H9 (cell line): ENCODE results near the gene UBASH3A. TPM values are rescaled to one million over a fixed set of nuclear protein-coding genes. Genes with fewer than 3 reads are reported as not detected.

Experiments
- DNase-seq: peaks from one replicate; pipeline ENCODE4 v3.0.0-alpha.2; 2017
- H2AFZ ChIP-seq: one replicate; pipeline ENCODE4 v1.6.1; 2013; ENCODE audit warnings: mild to moderate bottlenecking, low read length, control low read depth, moderate library complexity
- H2AK5ac ChIP-seq: 2 replicates; pipeline ENCODE4 v1.6.1; 2013; ENCODE audit warnings: low read length, control low read depth, mixed read lengths; ENCODE audit not compliant: insufficient read length
- H2BK120ac ChIP-seq: one replicate; pipeline ENCODE4 v1.6.1; 2013; ENCODE audit warnings: low read depth, mild to moderate bottlenecking, low read length, control low read depth, inconsistent platforms; ENCODE audit not compliant: poor library complexity, severe bottlenecking
- H2BK12ac ChIP-seq: 2 replicates; pipeline ENCODE4 v1.6.1; 2013; ENCODE audit warnings: low read length, control low read depth, mixed read lengths, low read depth; ENCODE audit not compliant: insufficient read length
- H2BK15ac ChIP-seq: 2 replicates; pipeline ENCODE4 v1.6.1; 2013; ENCODE audit warnings: low read depth, low read length, control low read depth
- H2BK20ac ChIP-seq: one replicate; pipeline ENCODE4 v1.6.1; 2013; ENCODE audit warnings: low read depth, mild to moderate bottlenecking, low read length, control low read depth, inconsistent platforms; ENCODE audit not compliant: poor library complexity, severe bottlenecking
- H2BK5ac ChIP-seq: 2 replicates; pipeline ENCODE4 v1.6.1; 2013; ENCODE audit warnings: low read length, control low read depth, mixed read lengths; ENCODE audit not compliant: insufficient read length
- H3K14ac ChIP-seq: 2 replicates; pipeline ENCODE4 v1.6.1; 2013; ENCODE audit warnings: low read length, control low read depth; ENCODE audit not compliant: insufficient read depth
- H3K18ac ChIP-seq: 2 replicates; pipeline ENCODE4 v1.6.1; 2013; ENCODE audit warnings: low read depth, mild to moderate bottlenecking, mixed read lengths, low read length, control low read depth; ENCODE audit not compliant: insufficient read length
- H3K23ac ChIP-seq: 2 replicates; pipeline ENCODE4 v1.6.1; 2013; ENCODE audit warnings: low read length, control low read depth, mixed read lengths, low read depth; ENCODE audit not compliant: insufficient read length
- H3K23me2 ChIP-seq: 2 replicates; pipeline ENCODE4 v1.6.1; 2013; ENCODE audit warnings: low read depth, mild to moderate bottlenecking, mixed read lengths, low read length, control low read depth; ENCODE audit not compliant: insufficient read length, poor library complexity, severe bottlenecking
- H3K27ac ChIP-seq: 2 replicates; pipeline ENCODE4 v1.5.1; 2013; ENCODE audit warnings: low read length, control low read depth, mixed read lengths, low read depth; ENCODE audit not compliant: insufficient read length
- H3K27me3 ChIP-seq: 2 replicates; pipeline ENCODE4 v1.6.1; 2013; ENCODE audit warnings: low read length, control low read depth, inconsistent platforms; ENCODE audit not compliant: insufficient read depth
- H3K4ac ChIP-seq: 2 replicates; pipeline ENCODE4 v1.6.1; 2013; ENCODE audit warnings: low read depth, mild to moderate bottlenecking, control low read depth, inconsistent platforms, low read length, moderate library complexity
- H3K4me1 ChIP-seq: 2 replicates; pipeline ENCODE4 v1.6.1; 2013; ENCODE audit warnings: low read length, control low read depth, inconsistent platforms; ENCODE audit not compliant: insufficient read depth
- H3K4me2 ChIP-seq: 2 replicates; pipeline ENCODE4 v1.6.1; 2013; ENCODE audit warnings: low read length, control low read depth, mixed read lengths; ENCODE audit not compliant: insufficient read length, insufficient read depth
- H3K56ac ChIP-seq: 2 replicates; pipeline ENCODE4 v1.6.1; 2013; ENCODE audit warnings: low read depth, mild to moderate bottlenecking, mixed read lengths, low read length, control low read depth; ENCODE audit not compliant: insufficient read length
- H3K79me1 ChIP-seq: 2 replicates; pipeline ENCODE4 v1.6.1; 2013; ENCODE audit warnings: low read depth, mild to moderate bottlenecking, moderate library complexity, low read length, control low read depth, inconsistent platforms; ENCODE audit not compliant: insufficient read depth, poor library complexity, severe bottlenecking
- H3K79me2 ChIP-seq: 2 replicates; pipeline ENCODE4 v1.6.1; 2013; ENCODE audit warnings: low read length, control low read depth, inconsistent platforms; ENCODE audit not compliant: insufficient read depth
- H3K9ac ChIP-seq: 2 replicates; pipeline ENCODE4 v1.6.1; 2013; ENCODE audit warnings: low read length, control low read depth, mixed read lengths; ENCODE audit not compliant: insufficient read length; ENCODE audit errors: extremely low read depth
- H3K9me3 ChIP-seq: one replicate; pipeline ENCODE4 v1.6.1; 2013; ENCODE audit warnings: low read depth, low read length, inconsistent platforms; ENCODE audit not compliant: control insufficient read depth
- H3T11ph ChIP-seq: one replicate; pipeline ENCODE4 v1.6.1; 2013; ENCODE audit warnings: mild to moderate bottlenecking, low read length, control low read depth, inconsistent platforms
- H4K20me1 ChIP-seq: one replicate; pipeline ENCODE4 v1.6.1; 2013; ENCODE audit not compliant: control insufficient read depth, insufficient read length, insufficient read depth
- H4K5ac ChIP-seq: 2 replicates; pipeline ENCODE4 v1.6.1; 2013; ENCODE audit warnings: low read depth, mild to moderate bottlenecking, mixed read lengths, low read length, control low read depth; ENCODE audit not compliant: insufficient read length
- H4K8ac ChIP-seq: replicated peaks from 2 replicates; pipeline ENCODE4 v1.6.1; 2013; ENCODE audit warnings: low read length, control low read depth, mixed read lengths, low read depth; ENCODE audit not compliant: insufficient read length
- H4K91ac ChIP-seq: 2 replicates; pipeline ENCODE4 v1.6.1; 2013; ENCODE audit warnings: low read depth, mild to moderate bottlenecking, moderate library complexity, mixed read lengths, low read length, control low read depth; ENCODE audit not compliant: insufficient read length
- H3K27ac Mint-ChIP-seq, 3 experiments: 2 replicates in 2 of 3; 3 replicates in 1 of 3; pipeline ENCODE4 v1.8.0; 2020 to 2021; ENCODE audit warnings: mixed read lengths in 3 of 3, mild to moderate bottlenecking in 1 of 3, moderate library complexity in 1 of 3
- H3K27me3 Mint-ChIP-seq: 2 replicates; pipeline ENCODE4 v1.8.0; 2021; ENCODE audit warnings: low read depth, mild to moderate bottlenecking, moderate library complexity, mixed read lengths
- H3K36me3 Mint-ChIP-seq, 3 experiments: 2 replicates in 2 of 3; 3 replicates in 1 of 3; pipeline ENCODE4 v1.8.0; 2020 to 2021; ENCODE audit warnings: low read depth in 3 of 3, mixed read lengths in 3 of 3; ENCODE audit not compliant: insufficient read depth in 1 of 3
- H3K4me1 Mint-ChIP-seq, 2 experiments: 2 replicates each; pipeline ENCODE4 v1.8.0; 2020; ENCODE audit warnings: mixed read lengths in 2 of 2
- H3K4me3 Mint-ChIP-seq, 2 experiments: 2 replicates in 1 of 2; 3 replicates in 1 of 2; pipeline ENCODE4 v1.8.0; 2020 to 2021; ENCODE audit warnings: mild to moderate bottlenecking in 2 of 2, mixed read lengths in 2 of 2, moderate library complexity in 1 of 2
- H3K9me3 Mint-ChIP-seq, 2 experiments: 2 replicates in 1 of 2; 3 replicates in 1 of 2; pipeline ENCODE4 v1.8.0; 2020; ENCODE audit warnings: mild to moderate bottlenecking in 2 of 2, mixed read lengths in 2 of 2, moderate library complexity in 1 of 2
- WGBS: extraction: QIAGEN DNeasy Blood & Tissue Kit; methylation state at CpG from one replicate; pipeline ENCODE4 v1.1.7; 2013; ENCODE audit warnings: missing lambda C conversion rate, low lambda C conversion rate, mixed read lengths; ENCODE audit not compliant: insufficient read length; ENCODE audit errors: extremely low coverage; 5-methylcytosine and 5-hydroxymethylcytosine counted together
- total RNA-seq: library from RNA; stranded (reverse); gene quantifications from 2 replicates; pipeline ENCODE4 v1.2.1, GENCODE V29; 2021
- TF ChIP-seq, protein P1 (sequence below): fragments of 200-600 bp; sonication (generic); conservative IDR thresholded peaks from 3 replicates; pipeline ENCODE4 v1.8.0; 2021; ENCODE audit warnings: antibody characterized with exemption, mild to moderate bottlenecking

UBASH3A gene
- total RNA-seq, 1 experiment from 2014 or later = not detected

DNA sequence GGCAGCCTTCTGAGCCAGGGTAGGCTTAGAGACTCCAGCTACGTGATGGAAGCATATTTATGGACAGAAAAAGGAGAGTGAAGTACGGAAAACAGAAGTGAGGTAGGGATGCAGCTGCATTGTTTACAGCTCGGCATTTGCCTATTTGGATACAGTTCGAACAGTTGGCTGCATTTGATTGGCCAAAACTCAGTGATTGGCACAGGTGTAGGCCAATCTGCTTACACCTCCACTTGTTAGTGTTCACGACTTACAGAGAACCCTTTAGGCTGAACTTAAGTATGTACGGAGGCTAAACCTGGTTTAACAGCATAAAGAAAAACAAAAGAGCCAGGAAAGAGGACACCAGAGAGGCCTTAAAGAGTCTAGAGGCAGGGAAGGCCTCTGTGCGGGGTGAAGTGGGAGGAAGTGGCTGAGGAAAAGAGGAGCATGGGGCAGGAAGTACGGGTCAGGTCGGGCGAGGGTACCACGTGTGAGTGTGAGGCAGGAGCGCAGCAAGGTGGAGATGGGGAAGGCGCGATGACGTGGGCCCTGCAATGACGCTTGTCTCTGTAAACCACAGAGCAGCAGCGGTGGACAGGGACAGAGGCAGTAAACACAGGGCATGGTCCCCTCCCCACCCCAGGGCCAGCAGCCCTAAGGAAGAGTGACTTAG lies 60.3 kb downstream of the UBASH3A start:
- H3K56ac ChIP-seq = no peak overlapping the region
- H3K36me3 Mint-ChIP-seq = no peaks in the 10 kb centered on the region; a peak in 1 of 7 replicates
- H3K27ac Mint-ChIP-seq = peak overlapping the region; percentile 10 to 83 (median 75); a peak in 4 of 7 replicates
- H3K4me1 Mint-ChIP-seq = peaks cover 66 to 77% of the 10 kb centered on the region in 2 experiments
- H3K14ac ChIP-seq = 0 out of 2 replicates have a peak overlapping the region, but pooled peaks have one; percentile 72
- no peak overlapping the region for H2BK12ac ChIP-seq
- no peak overlapping the region for H2BK120ac ChIP-seq
- H3K9me3 Mint-ChIP-seq = peaks cover 2% of the 10 kb centered on the region in 2 experiments; a peak in 1 of 5 replicates
- H2AK5ac ChIP-seq = no peak overlapping the region
- H3K79me2 ChIP-seq = no peaks in the 10 kb centered on the region
- H4K5ac ChIP-seq = peak overlapping the region; percentile 66
- TF ChIP-seq, protein P1, sequence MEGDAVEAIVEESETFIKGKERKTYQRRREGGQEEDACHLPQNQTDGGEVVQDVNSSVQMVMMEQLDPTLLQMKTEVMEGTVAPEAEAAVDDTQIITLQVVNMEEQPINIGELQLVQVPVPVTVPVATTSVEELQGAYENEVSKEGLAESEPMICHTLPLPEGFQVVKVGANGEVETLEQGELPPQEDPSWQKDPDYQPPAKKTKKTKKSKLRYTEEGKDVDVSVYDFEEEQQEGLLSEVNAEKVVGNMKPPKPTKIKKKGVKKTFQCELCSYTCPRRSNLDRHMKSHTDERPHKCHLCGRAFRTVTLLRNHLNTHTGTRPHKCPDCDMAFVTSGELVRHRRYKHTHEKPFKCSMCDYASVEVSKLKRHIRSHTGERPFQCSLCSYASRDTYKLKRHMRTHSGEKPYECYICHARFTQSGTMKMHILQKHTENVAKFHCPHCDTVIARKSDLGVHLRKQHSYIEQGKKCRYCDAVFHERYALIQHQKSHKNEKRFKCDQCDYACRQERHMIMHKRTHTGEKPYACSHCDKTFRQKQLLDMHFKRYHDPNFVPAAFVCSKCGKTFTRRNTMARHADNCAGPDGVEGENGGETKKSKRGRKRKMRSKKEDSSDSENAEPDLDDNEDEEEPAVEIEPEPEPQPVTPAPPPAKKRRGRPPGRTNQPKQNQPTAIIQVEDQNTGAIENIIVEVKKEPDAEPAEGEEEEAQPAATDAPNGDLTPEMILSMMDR = no peak
- H3K9ac ChIP-seq = no peak overlapping the region
- H3K27me3 Mint-ChIP-seq = peaks cover 10% of the 10 kb centered on the region
- H4K8ac ChIP-seq = no peak overlapping the region
- H3K18ac ChIP-seq = peak overlapping the region; percentile 78
- DNase-seq = peak; percentile 82
- no peaks in the 10 kb centered on the region for H3K9me3 ChIP-seq
- no peak overlapping the region; a peak in 1 of 5 replicates for H3K4me3 Mint-ChIP-seq
- no peaks in the 10 kb centered on the region for H3K27me3 ChIP-seq
- no peak overlapping the region for H3K4me2 ChIP-seq
- no peaks in the 10 kb centered on the region for H3K79me1 ChIP-seq
- H3K4me1 ChIP-seq = peaks cover 11% of the 10 kb centered on the region; the same call in 1 of the 2 replicates
- no peaks in the 10 kb centered on the region for H3K23me2 ChIP-seq
- H3K27ac ChIP-seq = no peak overlapping the region
- H2BK15ac ChIP-seq = 0 out of 2 replicates have a peak overlapping the region, but pooled peaks have one; percentile 71
- H2AFZ ChIP-seq = peak overlapping the region; percentile 57
- peak overlapping the region; percentile 62 for H4K91ac ChIP-seq
- no peaks in the 10 kb centered on the region for H4K20me1 ChIP-seq
- H2BK5ac ChIP-seq = peak overlapping the region; percentile 55
- H3K4ac ChIP-seq = no peak overlapping the region
- no peak overlapping the region for H3K23ac ChIP-seq
- WGBS = no CpG with 5 or more reads among the region's 17 CpGs
- H2BK20ac ChIP-seq = no peak overlapping the region
- no peak overlapping the region for H3T11ph ChIP-seq
